Vagina (tissue), 2 donors: ENCODE results near the gene INHBA. TPM values are rescaled to one million over a fixed set of nuclear protein-coding genes. Genes with fewer than 3 reads are reported as not detected.
A peak's percentile ranks its signal among the peaks of the same experiment; 100 is the strongest.

Source experiments
- DNase-seq, 2 donors: peaks; one replicate each; pipeline ENCODE4 v3.0.0-alpha.2; 2017; ENCODE audit errors: extremely low spot score in 2 of 2
- H3K27ac ChIP-seq: fragments of 200-600 bp; sonication (generic); one replicate; pipeline ENCODE4 v1.5.1; 2019
- H3K27me3 ChIP-seq: fragments of 200-600 bp; sonication (generic); one replicate; pipeline ENCODE4 v1.5.1; 2019
- H3K36me3 ChIP-seq, 2 donors: fragments of 200-600 bp; sonication (generic); one replicate each; pipeline ENCODE4 v1.5.1; 2017 to 2019
- H3K4me1 ChIP-seq: fragments of 200-600 bp; sonication (generic); one replicate; pipeline ENCODE4 v1.5.1; 2019
- H3K4me3 ChIP-seq, 2 donors: fragments of 200-600 bp; sonication (generic); 1 replicate in 1 of 2; 2 replicates in 1 of 2; pipeline ENCODE4 v1.5.1; 2016 to 2019
- H3K9me3 ChIP-seq: fragments of 200-600 bp; sonication (generic); one replicate; pipeline ENCODE4 v1.5.1; 2019
- POLR2A ChIP-seq, 2 donors: fragments of 450-650 bp; IDR thresholded peaks; one replicate each; pipeline ENCODE4 v1.6.1; 2017; ENCODE audit warnings: antibody characterized with exemption in 2 of 2, mild to moderate bottlenecking in 2 of 2, moderate library complexity in 2 of 2
- POLR2AphosphoS5 ChIP-seq, 2 donors: sonication (generic); formaldehyde crosslinking; IDR thresholded peaks; one replicate each; pipeline ENCODE4 v1.9.0; 2017; ENCODE audit warnings: antibody characterized with exemption in 2 of 2, mild to moderate bottlenecking in 2 of 2, low read depth in 1 of 2; ENCODE audit not compliant: insufficient read depth in 1 of 2
- intact Hi-C: fragments of 100-400 bp; cut with DNase I; formaldehyde crosslinking; loops from one replicate; pipeline ENCODE4 v1.15.1; 2023
- total RNA-seq: library from RNA; depleted of rRNA; stranded (reverse); fragments of >200 nt; gene quantifications from one replicate; pipeline ENCODE4 v1.2.3, GENCODE V29; 2016
- TF ChIP-seq, protein P1 (sequence below), 3 experiments: fragments of 450-650 bp in 2 of 3; fragments of 200-600 bp in 1 of 3; sonication (generic) in 1 of 3; IDR thresholded peaks; one replicate each; pipeline ENCODE4 v1.5.1; 2017 to 2019; ENCODE audit warnings: antibody characterized with exemption in 3 of 3, mild to moderate bottlenecking in 2 of 3, moderate library complexity in 2 of 3

Gene INHBA
- total RNA-seq, 1 donor from 2014 or later = 2.2 TPM

DNA sequence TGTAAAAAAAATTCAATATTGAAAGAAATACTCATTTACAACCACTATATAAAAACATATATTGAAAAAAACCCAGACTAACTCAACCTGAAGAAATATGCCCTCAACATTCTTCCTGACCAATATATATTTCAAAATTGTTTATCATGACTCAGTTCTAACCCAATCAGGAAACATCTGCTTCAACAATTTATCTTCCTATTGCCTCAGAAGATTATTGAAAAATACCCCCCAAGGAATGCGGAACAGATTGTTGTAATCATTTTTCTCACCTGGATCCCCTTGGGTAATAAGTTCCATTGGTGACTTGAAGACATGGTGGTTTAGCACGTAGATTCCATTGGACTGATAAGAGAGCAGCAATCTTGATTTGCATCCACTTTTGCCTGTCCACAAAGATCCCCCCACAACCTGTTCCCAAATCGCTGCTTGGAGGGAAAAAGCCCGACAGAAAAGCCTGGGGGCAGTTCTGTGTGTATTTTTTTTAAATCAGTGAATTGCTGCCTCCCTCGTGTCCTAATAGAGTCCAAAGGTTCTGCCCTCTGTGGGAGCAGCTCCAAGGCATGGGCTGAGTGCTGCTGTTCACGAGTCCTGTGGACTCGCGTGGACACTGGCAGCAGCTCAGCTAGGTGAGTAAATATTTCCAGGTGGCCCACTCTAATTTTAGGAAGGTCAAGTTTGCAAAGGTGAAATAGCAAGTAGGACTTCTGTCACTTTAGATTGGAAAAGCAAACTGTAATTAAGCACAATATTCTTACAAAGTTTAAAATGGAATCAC is 5.9 kb upstream of the INHBA start:
- no peak overlapping the region for H3K27ac ChIP-seq
- TF ChIP-seq, protein P1, sequence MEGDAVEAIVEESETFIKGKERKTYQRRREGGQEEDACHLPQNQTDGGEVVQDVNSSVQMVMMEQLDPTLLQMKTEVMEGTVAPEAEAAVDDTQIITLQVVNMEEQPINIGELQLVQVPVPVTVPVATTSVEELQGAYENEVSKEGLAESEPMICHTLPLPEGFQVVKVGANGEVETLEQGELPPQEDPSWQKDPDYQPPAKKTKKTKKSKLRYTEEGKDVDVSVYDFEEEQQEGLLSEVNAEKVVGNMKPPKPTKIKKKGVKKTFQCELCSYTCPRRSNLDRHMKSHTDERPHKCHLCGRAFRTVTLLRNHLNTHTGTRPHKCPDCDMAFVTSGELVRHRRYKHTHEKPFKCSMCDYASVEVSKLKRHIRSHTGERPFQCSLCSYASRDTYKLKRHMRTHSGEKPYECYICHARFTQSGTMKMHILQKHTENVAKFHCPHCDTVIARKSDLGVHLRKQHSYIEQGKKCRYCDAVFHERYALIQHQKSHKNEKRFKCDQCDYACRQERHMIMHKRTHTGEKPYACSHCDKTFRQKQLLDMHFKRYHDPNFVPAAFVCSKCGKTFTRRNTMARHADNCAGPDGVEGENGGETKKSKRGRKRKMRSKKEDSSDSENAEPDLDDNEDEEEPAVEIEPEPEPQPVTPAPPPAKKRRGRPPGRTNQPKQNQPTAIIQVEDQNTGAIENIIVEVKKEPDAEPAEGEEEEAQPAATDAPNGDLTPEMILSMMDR (IDR thresholded peaks at IDR 0.05) = no peak
- H3K36me3 ChIP-seq = no peaks in the 10 kb centered on the region
- H3K4me3 ChIP-seq = no peak overlapping the region
- intact Hi-C loops = no loop called here
- H3K27me3 ChIP-seq = no peaks in the 10 kb centered on the region
- no peak for DNase-seq
- H3K9me3 ChIP-seq = no peaks in the 10 kb centered on the region
- peaks cover 7% of the 10 kb centered on the region for H3K4me1 ChIP-seq

DNA sequence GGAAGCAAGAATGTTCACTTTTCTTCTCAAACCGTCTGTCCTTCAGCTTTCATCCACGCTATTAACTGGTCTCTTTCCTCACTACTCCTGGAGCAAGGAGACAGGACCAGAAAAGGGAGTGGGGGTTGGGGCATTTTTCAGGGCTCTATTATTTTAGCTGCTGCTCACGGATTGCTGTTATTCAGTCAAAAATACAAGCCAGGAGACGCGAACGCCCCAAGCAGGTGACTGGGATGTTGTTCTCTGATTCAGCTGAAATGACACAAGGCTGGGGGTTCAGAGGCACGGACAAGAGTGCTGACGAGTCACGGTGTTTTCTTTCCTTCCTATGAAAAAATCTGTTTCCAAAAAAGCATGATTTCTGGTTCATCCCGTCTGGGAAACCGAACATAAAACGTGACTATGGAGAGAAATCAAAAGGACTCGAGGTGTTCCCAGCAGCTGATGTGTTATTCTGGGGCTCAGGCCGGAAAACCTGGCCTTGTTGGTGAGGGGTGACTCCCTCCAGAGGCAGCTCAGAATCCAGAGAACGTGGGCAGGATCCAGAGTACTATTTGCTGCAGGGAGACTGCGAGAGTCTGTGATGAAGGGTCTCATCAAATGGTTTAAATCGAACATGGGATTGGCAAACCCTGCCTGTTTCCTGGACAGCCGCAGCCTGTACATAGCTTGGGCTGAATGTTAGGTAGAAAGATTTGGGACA is 3.5 kb upstream of the INHBA start:
- Histone ChIP-seq H3K27ac (no peak overlapping the region), H3K36me3 (no peaks in the 10 kb centered on the region), H3K9me3 (no peaks in the 10 kb centered on the region), H3K27me3 (no peaks in the 10 kb centered on the region), H3K4me1 (peaks cover 7% of the 10 kb centered on the region), H3K4me3 (no peak overlapping the region)
- intact Hi-C loops = no loop called here
- DNase-seq = no peak
- TF ChIP-seq, protein P1 (IDR thresholded peaks at IDR 0.05) = no peak
- TF ChIP-seq POLR2AphosphoS5 (IDR thresholded peaks at IDR 0.05; ENCODE audit: insufficient read depth in 1 of 2, low read depth in 1 of 2) = no peak
- TF ChIP-seq POLR2A (IDR thresholded peaks at IDR 0.05) = no peak

DNA sequence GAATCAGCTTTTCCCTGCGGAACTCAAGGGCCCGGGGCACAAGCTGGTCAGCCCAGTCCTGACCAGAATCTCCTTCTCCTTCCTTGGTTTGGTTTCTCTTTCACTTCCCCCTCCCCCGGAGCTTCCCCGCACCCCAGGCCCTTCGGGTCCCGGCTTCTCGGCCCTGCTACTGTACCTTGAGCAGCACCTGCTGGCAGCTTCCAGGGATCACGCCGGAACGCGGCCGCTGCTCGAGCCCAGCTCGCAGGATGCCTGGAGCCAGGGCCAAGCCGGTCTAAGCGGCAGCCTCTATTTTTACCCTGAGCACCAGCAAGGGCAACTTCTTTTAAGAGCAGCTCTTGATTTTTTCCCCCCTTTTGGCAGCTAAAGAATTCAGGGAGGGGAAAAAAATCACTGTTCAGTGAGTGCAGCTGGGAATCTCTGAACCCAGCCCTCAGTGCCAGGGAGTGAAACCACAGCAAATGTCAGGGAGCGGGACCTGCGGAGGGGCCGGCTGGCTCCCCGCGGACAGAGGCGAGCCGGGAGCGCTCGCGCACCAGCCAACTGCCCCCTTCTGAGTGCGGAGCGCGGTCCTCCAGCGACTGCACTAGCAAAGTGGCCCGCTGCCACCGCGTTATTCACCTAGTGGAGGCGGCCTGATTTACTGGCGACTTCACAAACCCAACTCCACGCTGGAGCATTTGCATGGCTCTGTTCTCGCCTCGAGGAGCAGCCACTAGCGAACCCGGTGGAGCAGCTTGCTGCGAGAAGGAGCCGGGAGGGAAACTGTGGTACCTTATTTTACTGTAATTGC is 2.4 kb upstream of the INHBA start:
- Histone ChIP-seq H3K27ac (peak overlapping the region; percentile 47), H3K4me3 (peak overlapping the region; percentile 47 to 53), H3K9me3 (no peaks in the 10 kb centered on the region), H3K36me3 (no peaks in the 10 kb centered on the region), H3K27me3 (no peaks in the 10 kb centered on the region), H3K4me1 (peaks cover 8% of the 10 kb centered on the region)
- intact Hi-C loops = no loop called here
- peak in 1 of 2 donors; percentile 42 for TF ChIP-seq POLR2AphosphoS5 (IDR thresholded peaks at IDR 0.05; ENCODE audit: insufficient read depth in 1 of 2, low read depth in 1 of 2)
- no peak for TF ChIP-seq POLR2A (IDR thresholded peaks at IDR 0.05)
- TF ChIP-seq, protein P1 (IDR thresholded peaks at IDR 0.05) = peak in 1 of 3 experiments; percentile 34
- no peak for DNase-seq

DNA sequence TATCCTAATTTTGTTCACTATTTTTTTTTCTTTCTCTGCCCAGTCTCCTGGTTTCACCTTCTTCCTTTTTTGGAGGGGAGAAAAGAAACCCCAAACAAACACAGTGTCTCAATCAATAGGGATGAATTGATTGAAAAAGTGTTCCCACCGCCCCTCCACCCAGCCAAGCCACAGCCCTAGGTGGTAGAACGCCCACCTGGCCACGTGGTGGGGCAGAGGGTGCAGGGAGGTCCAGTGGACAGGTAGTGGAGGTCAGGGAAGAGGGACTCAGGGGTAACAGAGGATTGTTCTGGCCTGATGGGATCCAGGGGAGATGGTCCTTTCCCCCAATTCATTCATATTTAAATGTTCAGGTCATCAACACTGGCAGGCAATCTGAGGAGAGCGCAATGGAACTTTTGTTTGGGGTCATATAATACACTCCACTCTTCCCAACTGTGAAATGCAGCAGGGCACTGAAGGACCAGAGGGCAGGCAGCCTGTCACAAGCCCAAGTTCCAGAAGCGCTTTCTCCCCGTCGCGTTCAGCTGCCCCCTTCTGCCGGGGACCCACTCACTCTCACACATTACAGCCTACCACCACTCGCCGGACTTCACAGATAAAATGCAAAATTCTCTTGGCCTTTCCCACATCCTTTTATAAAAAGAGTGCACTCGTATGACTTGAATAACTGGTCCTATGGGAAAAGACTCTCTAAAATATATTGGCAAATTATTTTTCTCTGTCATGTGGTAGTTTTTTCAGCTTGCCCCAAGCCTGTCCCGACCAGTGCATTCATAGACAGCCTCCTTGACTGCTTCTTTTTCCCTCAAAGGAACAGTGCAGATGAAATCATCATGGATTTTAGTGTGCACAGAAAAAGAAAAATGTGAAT is 1.6 kb downstream of the INHBA start:
- TF ChIP-seq, protein P1 (IDR thresholded peaks at IDR 0.05) = no peak
- TF ChIP-seq POLR2AphosphoS5 (IDR thresholded peaks at IDR 0.05; ENCODE audit: insufficient read depth in 1 of 2, low read depth in 1 of 2) (no peak), POLR2A (IDR thresholded peaks at IDR 0.05) (no peak)
- H3K27me3 ChIP-seq = no peaks in the 10 kb centered on the region
- intact Hi-C loops = no loop called here
- H3K27ac ChIP-seq = peak overlapping the region; percentile 1
- peaks cover 29% of the 10 kb centered on the region for H3K4me1 ChIP-seq
- DNase-seq = no peak
- H3K9me3 ChIP-seq = no peaks in the 10 kb centered on the region
- H3K36me3 ChIP-seq = no peaks in the 10 kb centered on the region
- peak overlapping the region in 1 of 2 donors; percentile 43 for H3K4me3 ChIP-seq
